NCI-H82 (cell line): Measurements from ENCODE around the gene CLCN1.

Experiments used
- DNase-seq: peaks from one replicate; lab custom pipeline; 2025; lab: John Stamatoyannopoulos, UW

The CLCN1 gene

GRCh38 chr7:143295870-143296269 lies 20.0 kb upstream of the CLCN1 start:
- no peak for DNase-seq

GRCh38 chr7:143296686-143297085 lies 19.2 kb upstream of the CLCN1 start:
- DNase-seq: no peak

GRCh38 chr7:143299346-143299745 lies 16.6 kb upstream of the CLCN1 start:
- DNase-seq: no peak

- DNase-seq: peak; percentile 50
These were observed 16.1 kb upstream of the CLCN1 start for GRCh38 chr7:143299840-143300239.

- DNase-seq: no peak
These were observed 14.7 kb upstream of the CLCN1 start for GRCh38 chr7:143300959-143301935.

GRCh38 chr7:143303733-143304132 lies 12.2 kb upstream of the CLCN1 start:
- DNase-seq: no peak

GRCh38 chr7:143304938-143305337 lies 11.0 kb upstream of the CLCN1 start:
- no peak for DNase-seq

- peak; percentile 60 for DNase-seq
These were observed 10.4 kb upstream of the CLCN1 start for GRCh38 chr7:143305423-143306070.

- DNase-seq: no peak
These were observed 7.3 kb upstream of the CLCN1 start for GRCh38 chr7:143308632-143309031.

- no peak for DNase-seq
These were observed 1.8 kb upstream of the CLCN1 start for GRCh38 chr7:143314127-143314526.

GRCh38 chr7:143316492-143316891 lies 581 bp downstream of the CLCN1 start:
- no peak for DNase-seq

- DNase-seq: no peak
These were observed 2.8 kb downstream of the CLCN1 start for GRCh38 chr7:143318661-143319060.

GRCh38 chr7:143320620-143321019 lies 4.7 kb downstream of the CLCN1 start:
- DNase-seq: no peak

GRCh38 chr7:143321242-143321641 lies 5.3 kb downstream of the CLCN1 start:
- no peak for DNase-seq

GRCh38 chr7:143321734-143322133 lies 5.8 kb downstream of the CLCN1 start:
- no peak for DNase-seq

- no peak for DNase-seq
These were observed 7.1 kb downstream of the CLCN1 start for GRCh38 chr7:143322760-143323633.

GRCh38 chr7:143323653-143324052 lies 7.7 kb downstream of the CLCN1 start:
- no peak for DNase-seq

GRCh38 chr7:143325240-143325639 lies 9.3 kb downstream of the CLCN1 start:
- DNase-seq: no peak

GRCh38 chr7:143327903-143328302 lies 12.0 kb downstream of the CLCN1 start:
- no peak for DNase-seq

- no peak for DNase-seq
These were observed 13.7 kb downstream of the CLCN1 start for GRCh38 chr7:143329471-143330170.

GRCh38 chr7:143331179-143331801 lies 15.4 kb downstream of the CLCN1 start:
- no peak for DNase-seq
